Colonic mucosa (tissue), 4 donors: ENCODE data around the gene NDST1. TPM values are rescaled to one million over a fixed set of nuclear protein-coding genes. Genes with fewer than 3 reads are reported as not detected.

Experiments used
- DNase-seq: peaks from one replicate; pipeline ENCODE4 v3.0.0-alpha.2; 2020
- H3K27ac ChIP-seq: fragments of 200-600 bp; one replicate; pipeline ENCODE4 v1.8.0; 2021
- H3K27me3 ChIP-seq: fragments of 200-600 bp; one replicate; pipeline ENCODE4 v1.8.0; 2021
- H3K36me3 ChIP-seq: fragments of 200-600 bp; one replicate; pipeline ENCODE4 v1.8.0; 2021
- H3K4me1 ChIP-seq: fragments of 200-600 bp; one replicate; pipeline ENCODE4 v1.8.0; 2021; ENCODE audit warnings: mild to moderate bottlenecking
- H3K4me3 ChIP-seq: fragments of 200-600 bp; one replicate; pipeline ENCODE4 v1.8.0; 2021
- H3K9ac ChIP-seq, 2 donors: one replicate each; pipeline ENCODE4 v1.7.0; 2013; ENCODE audit warnings: control low read depth in 2 of 2, low read depth in 2 of 2, low read length in 2 of 2
- H3K9me3 ChIP-seq: fragments of 200-600 bp; one replicate; pipeline ENCODE4 v1.8.0; 2021
- CTCF ChIP-seq: fragments of 200-600 bp; IDR thresholded peaks from one replicate; pipeline ENCODE4 v1.8.0; 2022; ENCODE audit warnings: antibody characterized with exemption, mild to moderate bottlenecking
- intact Hi-C: fragments of 100-400 bp; cut with DNase I; formaldehyde crosslinking; loops from one replicate; pipeline ENCODE4 v1.14.1; 2022
- total RNA-seq, 2 donors: library from RNA; stranded (reverse); fragmentation: NEBNext Ultra II Directional in 1 of 2; extraction: Animal tissue kit (Norgen Biotek cat#: 25700) in 1 of 2; gene quantifications; one replicate each; pipeline ENCODE4 v1.2.1, GENCODE V29; 2021
- donor health status: healthy.
- donor health status: DM: no; HTN: no; CAD: no.
- donor health status: DM: no; HTN: no; CAD: no.

NDST1 gene
- total RNA-seq, 2 donors from 2014 or later = 37.4 to 51.3 TPM

- DNase-seq = no peak
Observed at GRCh38 chr5:150577378-150578139, 69.6 kb downstream of the NDST1 start.

GRCh38 chr5:150578781-150579461 lies 71.0 kb downstream of the NDST1 start:
- TF ChIP-seq CTCF = no peak
- no peak overlapping the region for H3K4me3 ChIP-seq
- H3K4me1 ChIP-seq = peaks cover 4% of the 10 kb centered on the region
- H3K9ac ChIP-seq = no peak overlapping the region
- H3K27ac ChIP-seq = no peak overlapping the region
- DNase-seq = no peak
- H3K36me3 ChIP-seq = no peaks in the 10 kb centered on the region
- intact Hi-C loops = no loop called here
- H3K27me3 ChIP-seq = no peaks in the 10 kb centered on the region
- H3K9me3 ChIP-seq = no peaks in the 10 kb centered on the region

More at GRCh38 chr5:150577378-150578139, 69.6 kb downstream of the NDST1 start:
- Histone ChIP-seq H3K9me3 (no peaks in the 10 kb centered on the region), H3K4me1 (peaks cover 2% of the 10 kb centered on the region), H3K4me3 (no peak overlapping the region), H3K27me3 (no peaks in the 10 kb centered on the region), H3K36me3 (no peaks in the 10 kb centered on the region), H3K27ac (no peak overlapping the region), H3K9ac (no peak overlapping the region)
- intact Hi-C loops = no loop called here
- TF ChIP-seq CTCF = no peak

GRCh38 chr5:150579462-150580400 lies 71.8 kb downstream of the NDST1 start:
- Histone ChIP-seq H3K27ac (no peak overlapping the region), H3K27me3 (no peaks in the 10 kb centered on the region), H3K36me3 (no peaks in the 10 kb centered on the region), H3K9me3 (no peaks in the 10 kb centered on the region), H3K4me3 (no peak overlapping the region), H3K9ac (no peak overlapping the region), H3K4me1 (peaks cover 7% of the 10 kb centered on the region)
- intact Hi-C loops = no loop called here
- DNase-seq = no peak
- TF ChIP-seq CTCF = no peak

- intact Hi-C loops = no loop called here
- Histone ChIP-seq H3K27me3 (no peaks in the 10 kb centered on the region), H3K4me3 (no peak overlapping the region), H3K9ac (no peak overlapping the region), H3K9me3 (no peaks in the 10 kb centered on the region), H3K4me1 (peaks cover 18% of the 10 kb centered on the region), H3K27ac (no peak overlapping the region), H3K36me3 (no peaks in the 10 kb centered on the region)
- no peak for DNase-seq
- TF ChIP-seq CTCF = no peak
Observed at GRCh38 chr5:150580917-150581316, 73.0 kb downstream of the NDST1 start.
